ENCODE measurements around the gene TRIM28. TPM values are rescaled to one million over a fixed set of nuclear protein-coding genes. Genes with fewer than 3 reads are reported as not detected.

Gene TRIM28
- total RNA-seq, 1 experiment from 2014 or later: 863 TPM

DNA sequence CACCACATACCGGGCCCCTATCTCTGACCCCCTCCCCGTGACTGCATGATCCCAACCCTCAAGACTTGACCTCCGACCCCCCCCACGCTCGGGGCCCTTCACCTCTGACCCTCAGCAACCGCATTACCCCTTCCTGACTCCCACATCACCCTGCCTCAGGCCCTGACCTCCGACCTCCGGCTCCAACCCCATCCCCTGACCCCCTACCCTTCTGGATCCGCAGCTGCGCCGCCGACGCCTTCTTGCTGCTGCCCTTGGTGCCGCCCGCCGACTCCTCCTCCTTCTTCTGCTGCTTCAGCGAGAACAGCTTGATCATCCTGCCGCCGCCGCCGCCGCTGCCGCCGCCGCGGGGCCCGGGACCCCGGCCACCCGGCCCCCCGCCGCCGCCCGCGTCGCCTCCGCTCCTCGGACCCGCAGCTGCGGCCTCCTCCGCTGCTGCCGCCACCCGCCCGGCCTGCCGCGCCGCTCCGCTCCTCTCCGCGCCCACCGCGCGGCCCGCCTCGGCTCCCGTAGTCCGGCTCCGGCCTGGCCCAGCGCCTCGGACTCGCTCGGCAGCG is 14.3 kb downstream of the TRIM28 start, which contains the start of gene UBE2M:
Gene UBE2M (minus strand): TSS at position 546 of the 557 bp plus-strand sequence. CDS start 230 bp downstream, at position 316.
- BruUV-seq (replicated peaks): no TSS peak
- Histone ChIP-seq H3K4me3 (ENCODE audit: low read depth, low read length) (peak within 1 kb of the TSS; percentile 69), H3K9me3 (no peaks in the 10 kb centered on the region), H3K4me1 (peaks cover 17% of the 10 kb centered on the region; the same call in 1 of the 2 replicates), H3K27me3 (replicated peaks; ENCODE audit: control insufficient read depth, insufficient read depth, low read length) (no peaks in the 10 kb centered on the region), H3K36me3 (ENCODE audit: control insufficient read depth, insufficient read depth, low read length) (peaks cover 3% of the 10 kb centered on the region)
- Mint-ChIP-seq H3K27ac (ENCODE audit: unreplicated experiment) (peak within 1 kb of the TSS; percentile 98), H3K4me1 (ENCODE audit: low read depth, unreplicated experiment) (peaks cover 30% of the 10 kb centered on the region), H3K4me3 (ENCODE audit: unreplicated experiment) (peak within 1 kb of the TSS; percentile 99), H3K36me3 (ENCODE audit: insufficient read depth, unreplicated experiment) (peaks cover 97% of the 10 kb centered on the region), H3K9me3 (ENCODE audit: unreplicated experiment) (no peaks in the 10 kb centered on the region), H3K27me3 (ENCODE audit: insufficient read depth, unreplicated experiment) (no peaks in the 10 kb centered on the region)
- intact Hi-C loops (cut with micrococcal nuclease; ENCODE audit: unreplicated experiment): loop anchor here (1.0 kb wide), 1 partner anchor 39 kb away; the partner anchor contains the start of gene ZBTB45
- TF ChIP-seq, protein P1, sequence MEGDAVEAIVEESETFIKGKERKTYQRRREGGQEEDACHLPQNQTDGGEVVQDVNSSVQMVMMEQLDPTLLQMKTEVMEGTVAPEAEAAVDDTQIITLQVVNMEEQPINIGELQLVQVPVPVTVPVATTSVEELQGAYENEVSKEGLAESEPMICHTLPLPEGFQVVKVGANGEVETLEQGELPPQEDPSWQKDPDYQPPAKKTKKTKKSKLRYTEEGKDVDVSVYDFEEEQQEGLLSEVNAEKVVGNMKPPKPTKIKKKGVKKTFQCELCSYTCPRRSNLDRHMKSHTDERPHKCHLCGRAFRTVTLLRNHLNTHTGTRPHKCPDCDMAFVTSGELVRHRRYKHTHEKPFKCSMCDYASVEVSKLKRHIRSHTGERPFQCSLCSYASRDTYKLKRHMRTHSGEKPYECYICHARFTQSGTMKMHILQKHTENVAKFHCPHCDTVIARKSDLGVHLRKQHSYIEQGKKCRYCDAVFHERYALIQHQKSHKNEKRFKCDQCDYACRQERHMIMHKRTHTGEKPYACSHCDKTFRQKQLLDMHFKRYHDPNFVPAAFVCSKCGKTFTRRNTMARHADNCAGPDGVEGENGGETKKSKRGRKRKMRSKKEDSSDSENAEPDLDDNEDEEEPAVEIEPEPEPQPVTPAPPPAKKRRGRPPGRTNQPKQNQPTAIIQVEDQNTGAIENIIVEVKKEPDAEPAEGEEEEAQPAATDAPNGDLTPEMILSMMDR (IDR thresholded peaks at IDR 0.05; ENCODE audit: insufficient read depth in 1 of 2, low read depth in 1 of 2, low read length in 1 of 2, severe bottlenecking in 1 of 2, unreplicated experiment in 1 of 2): no peak
- ChIA-PET POLR2A (interaction anchor here (1.6 to 2.4 kb wide), 2 partner anchors 14 to 38 kb away, joined by 6 to 14 read pairs; partner anchors contain the start of genes TRIM28 and ZBTB45), CTCF (interaction anchor here (0.6 kb wide), 1 partner anchor 18 kb away, joined by 3 read pairs; no protein-coding TSS in a partner anchor)
- peak; percentile 67 to 71 for DNase-seq

DNA sequence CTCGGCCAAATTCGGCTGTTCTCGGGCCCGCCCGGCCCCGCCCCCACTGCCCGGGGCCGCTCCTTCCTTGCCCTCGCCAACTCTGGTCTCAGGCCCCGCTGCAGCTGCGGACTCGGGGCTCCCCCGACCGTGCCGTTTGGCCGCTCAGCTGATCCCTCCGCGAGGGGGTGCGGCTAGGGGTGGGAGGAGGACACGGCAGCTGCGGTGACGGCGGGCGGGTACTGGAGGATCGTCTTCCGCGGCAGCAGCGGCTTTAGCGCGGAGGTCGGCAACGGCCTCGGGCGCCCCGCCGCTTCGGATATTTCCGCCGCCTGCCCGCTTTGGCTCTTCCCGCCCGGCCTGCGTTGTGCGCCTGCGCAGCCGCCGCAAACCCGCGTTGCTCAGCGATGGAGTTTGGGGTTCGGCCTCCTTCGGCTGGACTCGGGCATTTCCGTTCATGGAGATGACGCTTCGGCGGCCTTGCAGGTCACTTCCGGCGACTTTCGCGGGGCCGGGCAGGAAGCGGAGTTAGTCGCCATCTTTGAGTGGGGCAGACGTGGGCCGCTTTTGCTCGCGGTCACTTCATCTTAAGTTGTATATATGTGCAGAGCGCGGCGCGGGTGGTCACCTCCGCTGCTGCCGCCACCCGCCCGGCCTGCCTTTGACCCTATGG is 14.9 kb downstream of the TRIM28 start:
- Mint-ChIP-seq H3K4me1 (ENCODE audit: low read depth, unreplicated experiment) (peaks cover 31% of the 10 kb centered on the region), H3K27ac (ENCODE audit: unreplicated experiment) (peak overlapping the region; percentile 98), H3K4me3 (ENCODE audit: unreplicated experiment) (peak overlapping the region; percentile 99), H3K36me3 (ENCODE audit: insufficient read depth, unreplicated experiment) (peaks cover 99% of the 10 kb centered on the region), H3K9me3 (ENCODE audit: unreplicated experiment) (no peaks in the 10 kb centered on the region), H3K27me3 (ENCODE audit: insufficient read depth, unreplicated experiment) (no peaks in the 10 kb centered on the region)
- peaks cover 15% of the 10 kb centered on the region; the same call in 1 of the 2 replicates for H3K4me1 ChIP-seq
- H3K36me3 ChIP-seq (ENCODE audit: control insufficient read depth, insufficient read depth, low read length): peaks cover 3% of the 10 kb centered on the region
- no TSS peak for BruUV-seq (replicated peaks)
- intact Hi-C loops (cut with micrococcal nuclease; ENCODE audit: unreplicated experiment): loop anchor here (1.0 kb wide), 3 partner anchors 14 to 39 kb away; partner anchors contain the start of genes MZF1, TRIM28 and ZBTB45
- CTCF ChIA-PET: interaction anchor here (0.6 to 1.6 kb wide), 4 partner anchors 15 to 197 kb away, joined by 3 to 6 read pairs (median 4); partner anchors contain the start of genes TRIM28 and ZBTB45
- no peaks in the 10 kb centered on the region for H3K27me3 ChIP-seq (replicated peaks; ENCODE audit: control insufficient read depth, insufficient read depth, low read length)
- DNase-seq: peak; percentile 99
- TF ChIP-seq, protein P1 (IDR thresholded peaks at IDR 0.05; ENCODE audit: insufficient read depth in 1 of 2, low read depth in 1 of 2, low read length in 1 of 2, severe bottlenecking in 1 of 2, unreplicated experiment in 1 of 2): no peak
- POLR2A ChIA-PET: interaction anchor here (0.6 to 2.4 kb wide), 6 partner anchors 13 to 232 kb away, joined by 3 to 17 read pairs (median 10); partner anchors contain the start of genes MZF1, TRIM28, ZBTB45 and ZSCAN22
- peak overlapping the region; percentile 69 for H3K4me3 ChIP-seq (ENCODE audit: low read depth, low read length)
- no peaks in the 10 kb centered on the region for H3K9me3 ChIP-seq
